Measurements from ENCODE around the gene TSHR.

The TSHR gene

DNA sequence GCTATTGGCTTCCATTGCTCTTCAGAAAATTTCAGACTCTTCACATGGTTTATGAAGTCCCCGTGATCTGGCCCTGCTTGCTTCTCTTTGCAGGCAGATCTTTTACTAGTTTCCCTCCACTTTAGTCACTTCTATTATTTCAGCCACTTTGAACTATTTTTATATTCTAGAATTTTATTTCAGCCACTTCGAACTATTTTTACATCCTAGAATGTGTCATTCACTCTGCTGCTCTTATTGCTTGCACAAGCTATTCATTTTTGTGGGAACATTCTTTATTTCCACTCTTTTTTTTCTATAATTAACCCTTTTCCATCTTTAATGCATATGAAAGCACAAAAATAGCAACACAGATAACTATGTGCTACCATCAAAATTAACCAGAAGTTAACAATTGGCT lies 24.5 kb downstream of the TSHR start:
- no peaks in the 10 kb centered on the region for H3K79me1 ChIP-seq (ENCODE audit: low read length)
- no peak overlapping the region for H4K5ac ChIP-seq (ENCODE audit: low read length)
- H3K79me2 ChIP-seq (ENCODE audit: control insufficient read depth, insufficient read depth, low read length): no peaks in the 10 kb centered on the region
- H3K36me3 ChIP-seq (ENCODE audit: control insufficient read depth, insufficient read depth, low read length): no peaks in the 10 kb centered on the region
- no peak overlapping the region for H3K4me3 ChIP-seq (ENCODE audit: low read length)
- H2BK120ac ChIP-seq (ENCODE audit: low read depth, low read length): no peak overlapping the region
- no peak overlapping the region for H3K9ac ChIP-seq (ENCODE audit: low read length)
- no CpG with 5 or more reads among the region's 2 CpGs for WGBS (ENCODE audit: extremely low coverage, insufficient coverage, low lambda C conversion rate)
- H3K4me2 ChIP-seq (ENCODE audit: low read length): no peak overlapping the region
- no peak overlapping the region for H3K4ac ChIP-seq (ENCODE audit: low read depth, low read length)
- no peaks in the 10 kb centered on the region for H3K27me3 ChIP-seq (ENCODE audit: insufficient read depth, low read length, poor library complexity)
- H4K8ac ChIP-seq (ENCODE audit: low read depth, low read length): no peak overlapping the region
- no peak overlapping the region for H2BK5ac ChIP-seq (ENCODE audit: low read length)
- no peak overlapping the region for H3K56ac ChIP-seq (ENCODE audit: low read length)
- H3K18ac ChIP-seq (ENCODE audit: low read length): no peak overlapping the region
- H2AK5ac ChIP-seq (ENCODE audit: low read length): no peak overlapping the region
- H3K27ac ChIP-seq (ENCODE audit: low read depth, low read length): no peak overlapping the region
- H3K4me1 ChIP-seq (ENCODE audit: control insufficient read depth, low read depth, low read length): no peaks in the 10 kb centered on the region
- no peak overlapping the region for H2BK15ac ChIP-seq (replicated peaks; ENCODE audit: low read depth)
- H3K23ac ChIP-seq (ENCODE audit: low read length): no peak overlapping the region
- DNase-seq: no peak

DNA sequence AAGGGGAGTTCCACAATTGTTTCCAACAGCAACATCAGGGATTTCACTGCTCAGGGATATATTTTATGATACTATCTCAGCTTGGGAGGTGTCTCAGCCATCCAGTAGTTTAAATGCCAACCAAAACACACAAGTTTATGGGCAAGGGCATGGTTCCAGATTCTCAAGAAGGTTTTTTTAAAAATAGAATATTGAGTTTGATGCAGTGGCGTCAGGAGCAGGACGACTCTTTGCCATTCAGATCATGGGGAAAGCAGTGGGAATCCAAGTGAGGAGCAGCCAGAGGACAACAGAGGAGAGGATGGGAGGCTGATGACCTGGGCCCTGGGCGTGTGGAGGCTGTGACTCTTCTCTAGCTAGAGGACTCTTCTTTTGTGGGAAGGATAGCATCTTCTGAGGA lies 25.7 kb downstream of the TSHR start:
- Histone ChIP-seq H3K4me3 (ENCODE audit: low read length) (no peak overlapping the region), H3K56ac (ENCODE audit: low read length) (no peak overlapping the region), H2BK5ac (ENCODE audit: low read length) (no peak overlapping the region), H4K8ac (ENCODE audit: low read depth, low read length) (no peak overlapping the region), H3K9ac (ENCODE audit: low read length) (no peak overlapping the region), H2AK5ac (ENCODE audit: low read length) (no peak overlapping the region), H4K5ac (ENCODE audit: low read length) (no peak overlapping the region), H3K4me1 (ENCODE audit: control insufficient read depth, low read depth, low read length) (no peaks in the 10 kb centered on the region), H3K18ac (ENCODE audit: low read length) (no peak overlapping the region), H3K79me2 (ENCODE audit: control insufficient read depth, insufficient read depth, low read length) (no peaks in the 10 kb centered on the region), H3K4ac (ENCODE audit: low read depth, low read length) (no peak overlapping the region), H3K27me3 (ENCODE audit: insufficient read depth, low read length, poor library complexity) (no peaks in the 10 kb centered on the region), H2BK120ac (ENCODE audit: low read depth, low read length) (no peak overlapping the region), H3K36me3 (ENCODE audit: control insufficient read depth, insufficient read depth, low read length) (no peaks in the 10 kb centered on the region), H3K23ac (ENCODE audit: low read length) (no peak overlapping the region), H3K4me2 (ENCODE audit: low read length) (no peak overlapping the region), H3K27ac (ENCODE audit: low read depth, low read length) (no peak overlapping the region), H2BK15ac (replicated peaks; ENCODE audit: low read depth) (no peak overlapping the region), H3K79me1 (ENCODE audit: low read length) (no peaks in the 10 kb centered on the region)
- no CpG with 5 or more reads among the region's 3 CpGs for WGBS (ENCODE audit: extremely low coverage, insufficient coverage, low lambda C conversion rate)
- DNase-seq: no peak

DNA sequence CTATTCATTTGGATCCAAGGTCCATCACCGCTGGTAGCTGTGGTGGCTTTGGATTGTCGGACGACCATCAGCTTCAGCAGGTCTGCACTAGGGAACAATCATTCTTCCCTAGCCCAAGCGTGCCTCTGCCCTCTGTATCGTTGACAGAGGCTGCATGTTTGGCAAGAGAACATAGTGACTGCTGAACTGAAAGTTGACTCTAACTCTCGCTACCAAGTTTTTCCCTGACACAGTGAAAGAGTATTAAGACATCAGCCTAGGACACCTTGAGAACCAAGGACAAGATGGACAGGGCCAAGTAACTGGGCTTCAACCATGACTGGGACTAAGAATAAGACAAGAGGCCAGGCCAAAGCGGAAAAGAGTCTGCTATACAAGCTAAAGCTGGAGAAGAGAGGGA lies 26.3 kb downstream of the TSHR start:
- no peak overlapping the region for H3K9ac ChIP-seq (ENCODE audit: low read length)
- no peaks in the 10 kb centered on the region for H3K4me1 ChIP-seq (ENCODE audit: control insufficient read depth, low read depth, low read length)
- H2BK5ac ChIP-seq (ENCODE audit: low read length): no peak overlapping the region
- no peak overlapping the region for H4K5ac ChIP-seq (ENCODE audit: low read length)
- no peak overlapping the region for H3K18ac ChIP-seq (ENCODE audit: low read length)
- no peak overlapping the region for H3K56ac ChIP-seq (ENCODE audit: low read length)
- DNase-seq: no peak
- H3K23ac ChIP-seq (ENCODE audit: low read length): no peak overlapping the region
- no peaks in the 10 kb centered on the region for H3K27me3 ChIP-seq (ENCODE audit: insufficient read depth, low read length, poor library complexity)
- H2BK15ac ChIP-seq (replicated peaks; ENCODE audit: low read depth): no peak overlapping the region
- H3K4me2 ChIP-seq (ENCODE audit: low read length): no peak overlapping the region
- H3K4me3 ChIP-seq (ENCODE audit: low read length): no peak overlapping the region
- no peak overlapping the region for H4K8ac ChIP-seq (ENCODE audit: low read depth, low read length)
- no peak overlapping the region for H3K4ac ChIP-seq (ENCODE audit: low read depth, low read length)
- H3K27ac ChIP-seq (ENCODE audit: low read depth, low read length): no peak overlapping the region
- no peaks in the 10 kb centered on the region for H3K36me3 ChIP-seq (ENCODE audit: control insufficient read depth, insufficient read depth, low read length)
- H2BK120ac ChIP-seq (ENCODE audit: low read depth, low read length): no peak overlapping the region
- no peaks in the 10 kb centered on the region for H3K79me2 ChIP-seq (ENCODE audit: control insufficient read depth, insufficient read depth, low read length)
- no CpG with 5 or more reads among the region's 7 CpGs for WGBS (ENCODE audit: extremely low coverage, insufficient coverage, low lambda C conversion rate)
- H2AK5ac ChIP-seq (ENCODE audit: low read length): no peak overlapping the region
- no peaks in the 10 kb centered on the region for H3K79me1 ChIP-seq (ENCODE audit: low read length)

DNA sequence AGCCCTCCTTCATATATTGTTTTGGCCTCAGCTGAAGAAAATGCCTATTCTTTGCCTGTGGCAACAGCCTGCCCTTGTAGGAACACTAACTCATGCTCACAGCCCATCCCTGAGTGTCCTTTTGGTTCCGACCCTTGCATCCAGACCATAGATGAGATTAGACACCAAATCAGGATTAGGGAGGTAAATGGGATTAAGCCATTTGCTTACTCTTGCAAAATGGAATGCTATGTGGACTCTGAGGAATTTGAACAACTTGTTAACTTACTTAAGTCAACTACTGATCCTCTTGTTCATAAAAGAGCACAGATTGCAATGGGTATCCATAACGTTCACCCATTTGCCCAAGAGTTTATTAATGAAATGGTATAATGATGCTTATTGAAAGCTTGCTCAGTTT lies 27.3 kb downstream of the TSHR start:
- no peaks in the 10 kb centered on the region for H3K79me1 ChIP-seq (ENCODE audit: low read length)
- WGBS (ENCODE audit: extremely low coverage, insufficient coverage, low lambda C conversion rate): no CpG with 5 or more reads among the region's 2 CpGs
- no peak overlapping the region for H3K4me2 ChIP-seq (ENCODE audit: low read length)
- no peak overlapping the region for H3K4ac ChIP-seq (ENCODE audit: low read depth, low read length)
- H2BK120ac ChIP-seq (ENCODE audit: low read depth, low read length): no peak overlapping the region
- H4K8ac ChIP-seq (ENCODE audit: low read depth, low read length): no peak overlapping the region
- H3K9ac ChIP-seq (ENCODE audit: low read length): no peak overlapping the region
- H3K4me3 ChIP-seq (ENCODE audit: low read length): no peak overlapping the region
- H3K56ac ChIP-seq (ENCODE audit: low read length): no peak overlapping the region
- no peaks in the 10 kb centered on the region for H3K36me3 ChIP-seq (ENCODE audit: control insufficient read depth, insufficient read depth, low read length)
- H3K4me1 ChIP-seq (ENCODE audit: control insufficient read depth, low read depth, low read length): no peaks in the 10 kb centered on the region
- no peak overlapping the region for H4K5ac ChIP-seq (ENCODE audit: low read length)
- H3K79me2 ChIP-seq (ENCODE audit: control insufficient read depth, insufficient read depth, low read length): no peaks in the 10 kb centered on the region
- H2BK15ac ChIP-seq (replicated peaks; ENCODE audit: low read depth): no peak overlapping the region
- no peak overlapping the region for H3K23ac ChIP-seq (ENCODE audit: low read length)
- DNase-seq: peak; percentile 55
- no peak overlapping the region for H2AK5ac ChIP-seq (ENCODE audit: low read length)
- no peak overlapping the region for H3K18ac ChIP-seq (ENCODE audit: low read length)
- H2BK5ac ChIP-seq (ENCODE audit: low read length): no peak overlapping the region
- no peak overlapping the region for H3K27ac ChIP-seq (ENCODE audit: low read depth, low read length)
- no peaks in the 10 kb centered on the region for H3K27me3 ChIP-seq (ENCODE audit: insufficient read depth, low read length, poor library complexity)

DNA sequence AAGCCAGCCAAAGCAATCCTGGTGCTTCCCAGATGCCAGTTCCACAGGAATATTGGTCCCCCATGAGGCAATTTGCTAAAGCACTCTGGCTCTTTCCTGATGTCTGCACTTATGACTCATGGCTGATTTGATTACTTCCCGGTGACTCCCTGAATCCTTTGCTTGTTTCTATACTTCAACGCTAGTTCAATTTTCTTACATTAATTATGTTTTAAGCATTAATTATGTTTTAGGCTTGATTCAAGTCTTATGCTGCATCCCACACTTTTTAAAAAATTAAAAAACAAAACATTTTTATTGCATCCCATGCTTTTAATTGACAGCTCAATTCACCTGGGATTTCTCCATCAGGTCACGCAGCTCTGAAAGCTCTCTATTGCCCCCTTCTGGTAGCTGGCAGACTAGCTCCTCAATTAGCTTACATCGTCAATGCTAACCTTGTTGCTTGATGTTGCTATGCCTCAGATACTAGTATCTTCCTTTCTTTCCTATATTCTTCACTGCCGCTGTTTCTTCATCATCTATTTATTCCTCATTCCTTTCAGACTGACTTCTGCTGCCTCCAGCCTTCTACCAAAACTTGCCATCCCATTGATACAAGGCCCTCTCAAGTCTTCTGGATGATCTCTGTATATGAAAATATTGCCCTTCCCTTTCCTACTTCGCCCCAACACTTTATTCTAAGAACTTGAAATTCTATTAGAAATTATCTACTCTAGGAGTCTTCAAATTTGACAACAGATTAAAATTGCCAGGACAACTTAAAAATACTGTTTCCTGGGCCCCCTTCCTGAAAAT lies 32.0 kb downstream of the TSHR start:
- Histone ChIP-seq H3K27me3 (ENCODE audit: insufficient read depth, low read length, poor library complexity) (no peaks in the 10 kb centered on the region), H2BK5ac (ENCODE audit: low read length) (no peak overlapping the region), H3K4ac (ENCODE audit: low read depth, low read length) (no peak overlapping the region), H3K27ac (ENCODE audit: low read depth, low read length) (no peak overlapping the region), H4K5ac (ENCODE audit: low read length) (no peak overlapping the region), H2BK120ac (ENCODE audit: low read depth, low read length) (no peak overlapping the region), H4K8ac (ENCODE audit: low read depth, low read length) (no peak overlapping the region), H2BK15ac (replicated peaks; ENCODE audit: low read depth) (no peak overlapping the region), H3K56ac (ENCODE audit: low read length) (no peak overlapping the region), H2AK5ac (ENCODE audit: low read length) (no peak overlapping the region), H3K4me1 (ENCODE audit: control insufficient read depth, low read depth, low read length) (no peaks in the 10 kb centered on the region), H3K79me2 (ENCODE audit: control insufficient read depth, insufficient read depth, low read length) (no peaks in the 10 kb centered on the region), H3K23ac (ENCODE audit: low read length) (no peak overlapping the region), H3K4me3 (ENCODE audit: low read length) (no peak overlapping the region), H3K4me2 (ENCODE audit: low read length) (no peak overlapping the region), H3K18ac (ENCODE audit: low read length) (no peak overlapping the region), H3K79me1 (ENCODE audit: low read length) (no peaks in the 10 kb centered on the region), H3K9ac (ENCODE audit: low read length) (no peak overlapping the region), H3K36me3 (ENCODE audit: control insufficient read depth, insufficient read depth, low read length) (no peaks in the 10 kb centered on the region)
- DNase-seq: peak; percentile 83
- no CpG with 5 or more reads among the region's 6 CpGs for WGBS (ENCODE audit: extremely low coverage, insufficient coverage, low lambda C conversion rate)

DNA sequence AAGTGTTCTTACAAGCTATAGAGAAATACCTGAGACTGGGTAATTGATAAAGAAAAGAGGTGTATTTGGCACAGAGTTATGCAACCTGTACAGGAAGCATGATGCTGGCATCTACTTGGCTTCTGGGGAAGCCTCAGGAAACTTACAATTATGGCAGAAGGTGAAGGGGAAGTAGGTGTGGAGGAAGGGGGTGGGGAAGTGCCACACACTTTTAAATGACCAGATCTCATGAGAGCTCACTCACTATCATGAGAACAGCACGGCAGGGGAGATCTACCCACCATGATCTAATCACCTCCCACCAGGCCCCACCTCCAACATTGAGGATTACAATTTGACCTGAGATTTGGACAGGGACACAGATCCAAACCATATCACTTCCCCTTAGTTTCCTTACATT lies 32.8 kb downstream of the TSHR start:
- Histone ChIP-seq H2BK5ac (ENCODE audit: low read length) (no peak overlapping the region), H2BK15ac (replicated peaks; ENCODE audit: low read depth) (no peak overlapping the region), H4K5ac (ENCODE audit: low read length) (no peak overlapping the region), H2BK120ac (ENCODE audit: low read depth, low read length) (no peak overlapping the region), H3K18ac (ENCODE audit: low read length) (no peak overlapping the region), H3K4me2 (ENCODE audit: low read length) (no peak overlapping the region), H3K56ac (ENCODE audit: low read length) (no peak overlapping the region), H3K79me2 (ENCODE audit: control insufficient read depth, insufficient read depth, low read length) (no peaks in the 10 kb centered on the region), H3K79me1 (ENCODE audit: low read length) (no peaks in the 10 kb centered on the region), H2AK5ac (ENCODE audit: low read length) (no peak overlapping the region), H3K36me3 (ENCODE audit: control insufficient read depth, insufficient read depth, low read length) (no peaks in the 10 kb centered on the region), H4K8ac (ENCODE audit: low read depth, low read length) (no peak overlapping the region), H3K4me1 (ENCODE audit: control insufficient read depth, low read depth, low read length) (no peaks in the 10 kb centered on the region), H3K4ac (ENCODE audit: low read depth, low read length) (no peak overlapping the region), H3K23ac (ENCODE audit: low read length) (no peak overlapping the region), H3K27ac (ENCODE audit: low read depth, low read length) (no peak overlapping the region), H3K9ac (ENCODE audit: low read length) (no peak overlapping the region), H3K4me3 (ENCODE audit: low read length) (no peak overlapping the region), H3K27me3 (ENCODE audit: insufficient read depth, low read length, poor library complexity) (no peaks in the 10 kb centered on the region)
- no CpG with 5 or more reads among the region's 1 CpG for WGBS (ENCODE audit: extremely low coverage, insufficient coverage, low lambda C conversion rate)
- no peak for DNase-seq

Measured in mesendoderm (in vitro differentiated cells).